ENCODE results near the gene KLF16. TPM values are rescaled to one million over a fixed set of nuclear protein-coding genes. Genes with fewer than 3 reads are reported as not detected.

KLF16 gene
- total and polyA plus RNA-seq, 9 of the 15 experiments (the other 6 are each of a cell fraction or from before 2014, with no cell fraction given) = 0.04 to 60.4 (median 6.8) TPM

- TF ChIP-seq ZNF830 (CRISPR knock-in tag; IDR thresholded peaks at IDR 0.05) = no peak
- TF ChIP-seq DACH1 (IDR thresholded peaks at IDR 0.05; ENCODE audit: partially characterized antibody) = no peak
- no peak for TF ChIP-seq ETV6 (IDR thresholded peaks at IDR 0.05; ENCODE audit: borderline replicate concordance in 1 of 2, low read depth in 2 of 2, low read length in 1 of 2)
- TF ChIP-seq ETV6 (CRISPR knock-in tag; IDR thresholded peaks at IDR 0.05; ENCODE audit: borderline replicate concordance) = no peak
- TF ChIP-seq FOXO4 (CRISPR knock-in tag; IDR thresholded peaks at IDR 0.05) = no peak
- TF ChIP-seq SNIP1 (IDR thresholded peaks at IDR 0.05; ENCODE audit: low read depth) = no peak
- no peak for TF ChIP-seq BCLAF1 (IDR thresholded peaks at IDR 0.05; ENCODE audit: borderline replicate concordance in 1 of 2, control insufficient read depth in 1 of 2, low read depth in 2 of 2, low read length in 1 of 2)
- TF ChIP-seq NR4A1 (CRISPR knock-in tag; IDR thresholded peaks at IDR 0.05) = no peak
- no peak for TF ChIP-seq NR4A1 (tag; IDR thresholded peaks at IDR 0.05)
- peak; percentile 55 for TF ChIP-seq KDM5B (IDR thresholded peaks at IDR 0.05; ENCODE audit: insufficient replicate concordance, low read depth, low read length)
- TF ChIP-seq HBP1 (CRISPR knock-in tag; IDR thresholded peaks at IDR 0.05) = peak; percentile 53; the same call in 1 of the 2 replicates
- TF ChIP-seq EZH2 (IDR thresholded peaks at IDR 0.05; ENCODE audit: borderline replicate concordance, low read depth, low read length) = no peak
- no peak for TF ChIP-seq BCL6 (CRISPR knock-in tag; IDR thresholded peaks at IDR 0.05)
- TF ChIP-seq ZNF212 (CRISPR knock-in tag; IDR thresholded peaks at IDR 0.05) = no peak
- TF ChIP-seq CBFB (CRISPR knock-in tag; IDR thresholded peaks at IDR 0.05) = 0 out of 2 replicates have a peak, but pooled peaks have one; percentile 21
- no peak for TF ChIP-seq WHSC1 (IDR thresholded peaks at IDR 0.05; ENCODE audit: low read length)
- TF ChIP-seq FOXP4 (CRISPR knock-in tag; IDR thresholded peaks at IDR 0.05; ENCODE audit: borderline replicate concordance) = no peak
- TF ChIP-seq ZNF57 (CRISPR knock-in tag; IDR thresholded peaks at IDR 0.05) = no peak
These were observed 50.8 kb downstream of the KLF16 start (continued) for GRCh38 chr19:1812426-1813191.
